Liver (tissue), 3 donors: ENCODE data around the gene ZNF618.

Experiments used
- EGR1 ChIP-seq, 2 donors: IDR thresholded peaks; 2 replicates each; pipeline ENCODE4 v1.6.1; 2016 to 2018; ENCODE audit warnings: antibody characterized with exemption in 2 of 2, low read depth in 2 of 2
- GABPA ChIP-seq, 2 donors: IDR thresholded peaks in 1 of 2; conservative IDR thresholded peaks in 1 of 2; 2 replicates each; pipeline ENCODE4 v1.6.1; 2016; ENCODE audit warnings: antibody characterized with exemption in 2 of 2, mild to moderate bottlenecking in 1 of 2, moderate library complexity in 1 of 2
- HNF4G ChIP-seq: IDR thresholded peaks from 2 replicates; pipeline ENCODE4 v1.6.1; 2016; ENCODE audit warnings: antibody characterized with exemption
- JUND ChIP-seq, 2 donors: IDR thresholded peaks; 2 replicates each; pipeline ENCODE4 v1.6.1; 2016; ENCODE audit warnings: antibody characterized with exemption in 2 of 2
- RAD21 ChIP-seq, 2 donors: IDR thresholded peaks; 2 replicates each; pipeline ENCODE4 v1.6.1; 2016; ENCODE audit warnings: antibody characterized with exemption in 2 of 2, mild to moderate bottlenecking in 2 of 2
- SP1 ChIP-seq: IDR thresholded peaks from 2 replicates; pipeline ENCODE4 v1.6.1; 2018; ENCODE audit warnings: antibody characterized with exemption, mild to moderate bottlenecking
- TAF1 ChIP-seq: conservative IDR thresholded peaks from 2 replicates; pipeline ENCODE4 v1.6.1; 2016; ENCODE audit warnings: antibody characterized with exemption, mild to moderate bottlenecking
- YY1 ChIP-seq: IDR thresholded peaks from 2 replicates; pipeline ENCODE4 v1.6.1; 2016; ENCODE audit warnings: antibody characterized with exemption, mild to moderate bottlenecking
- TF ChIP-seq, protein P1 (sequence below): fragments of 150-350 bp; IDR thresholded peaks from 2 replicates; pipeline ENCODE4 v1.5.1; 2017; ENCODE audit warnings: improper control_type of control experiment, low read depth, low read length; ENCODE audit not compliant: missing input control
- TF ChIP-seq, protein P2 (sequence below): IDR thresholded peaks from 2 replicates; pipeline ENCODE4 v1.6.1; 2016; ENCODE audit warnings: antibody characterized with exemption, mild to moderate bottlenecking
- TF ChIP-seq, protein P3 (sequence below): IDR thresholded peaks from 2 replicates; pipeline ENCODE4 v1.6.1; 2016; ENCODE audit warnings: antibody characterized with exemption
- TF ChIP-seq, protein P4 (sequence below): IDR thresholded peaks from 2 replicates; pipeline ENCODE4 v1.6.1; 2016; ENCODE audit warnings: antibody characterized with exemption
- donor health status: healthy.
- donor health status: healthy.

DNA sequence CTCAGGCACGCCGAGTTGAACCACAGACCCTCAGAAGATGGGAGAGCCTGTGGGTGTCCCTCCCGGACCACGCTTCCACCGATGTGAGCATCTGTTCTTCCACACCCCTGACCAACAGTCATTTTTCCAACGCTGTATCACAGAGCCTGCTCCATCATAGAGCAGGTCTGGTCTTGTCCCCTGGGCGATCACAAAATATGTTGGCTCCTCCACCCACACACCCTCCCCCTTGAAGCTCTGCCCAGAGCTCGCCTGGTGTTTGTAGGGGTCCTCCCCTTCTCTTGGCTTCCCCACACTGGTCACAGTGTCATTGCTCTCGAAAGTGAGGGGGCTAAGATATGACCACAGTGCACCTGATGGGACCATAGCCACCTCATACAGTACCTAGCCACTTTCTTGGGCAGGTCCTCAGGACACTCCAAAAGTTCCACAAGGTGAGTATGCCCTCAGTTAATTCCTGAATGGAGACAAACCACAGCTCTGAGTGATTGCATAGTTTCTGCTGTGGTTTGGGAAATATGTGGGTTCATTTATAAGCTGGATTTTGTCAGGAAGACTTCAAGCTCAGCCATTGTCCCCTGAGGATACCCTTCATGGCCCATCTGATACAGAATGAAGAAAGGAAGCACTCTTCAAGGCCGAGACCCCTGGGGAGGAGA, 3.5 kb upstream of the ZNF618 start:
- TF ChIP-seq, protein P1, sequence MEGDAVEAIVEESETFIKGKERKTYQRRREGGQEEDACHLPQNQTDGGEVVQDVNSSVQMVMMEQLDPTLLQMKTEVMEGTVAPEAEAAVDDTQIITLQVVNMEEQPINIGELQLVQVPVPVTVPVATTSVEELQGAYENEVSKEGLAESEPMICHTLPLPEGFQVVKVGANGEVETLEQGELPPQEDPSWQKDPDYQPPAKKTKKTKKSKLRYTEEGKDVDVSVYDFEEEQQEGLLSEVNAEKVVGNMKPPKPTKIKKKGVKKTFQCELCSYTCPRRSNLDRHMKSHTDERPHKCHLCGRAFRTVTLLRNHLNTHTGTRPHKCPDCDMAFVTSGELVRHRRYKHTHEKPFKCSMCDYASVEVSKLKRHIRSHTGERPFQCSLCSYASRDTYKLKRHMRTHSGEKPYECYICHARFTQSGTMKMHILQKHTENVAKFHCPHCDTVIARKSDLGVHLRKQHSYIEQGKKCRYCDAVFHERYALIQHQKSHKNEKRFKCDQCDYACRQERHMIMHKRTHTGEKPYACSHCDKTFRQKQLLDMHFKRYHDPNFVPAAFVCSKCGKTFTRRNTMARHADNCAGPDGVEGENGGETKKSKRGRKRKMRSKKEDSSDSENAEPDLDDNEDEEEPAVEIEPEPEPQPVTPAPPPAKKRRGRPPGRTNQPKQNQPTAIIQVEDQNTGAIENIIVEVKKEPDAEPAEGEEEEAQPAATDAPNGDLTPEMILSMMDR = no peak
- TF ChIP-seq, protein P2, sequence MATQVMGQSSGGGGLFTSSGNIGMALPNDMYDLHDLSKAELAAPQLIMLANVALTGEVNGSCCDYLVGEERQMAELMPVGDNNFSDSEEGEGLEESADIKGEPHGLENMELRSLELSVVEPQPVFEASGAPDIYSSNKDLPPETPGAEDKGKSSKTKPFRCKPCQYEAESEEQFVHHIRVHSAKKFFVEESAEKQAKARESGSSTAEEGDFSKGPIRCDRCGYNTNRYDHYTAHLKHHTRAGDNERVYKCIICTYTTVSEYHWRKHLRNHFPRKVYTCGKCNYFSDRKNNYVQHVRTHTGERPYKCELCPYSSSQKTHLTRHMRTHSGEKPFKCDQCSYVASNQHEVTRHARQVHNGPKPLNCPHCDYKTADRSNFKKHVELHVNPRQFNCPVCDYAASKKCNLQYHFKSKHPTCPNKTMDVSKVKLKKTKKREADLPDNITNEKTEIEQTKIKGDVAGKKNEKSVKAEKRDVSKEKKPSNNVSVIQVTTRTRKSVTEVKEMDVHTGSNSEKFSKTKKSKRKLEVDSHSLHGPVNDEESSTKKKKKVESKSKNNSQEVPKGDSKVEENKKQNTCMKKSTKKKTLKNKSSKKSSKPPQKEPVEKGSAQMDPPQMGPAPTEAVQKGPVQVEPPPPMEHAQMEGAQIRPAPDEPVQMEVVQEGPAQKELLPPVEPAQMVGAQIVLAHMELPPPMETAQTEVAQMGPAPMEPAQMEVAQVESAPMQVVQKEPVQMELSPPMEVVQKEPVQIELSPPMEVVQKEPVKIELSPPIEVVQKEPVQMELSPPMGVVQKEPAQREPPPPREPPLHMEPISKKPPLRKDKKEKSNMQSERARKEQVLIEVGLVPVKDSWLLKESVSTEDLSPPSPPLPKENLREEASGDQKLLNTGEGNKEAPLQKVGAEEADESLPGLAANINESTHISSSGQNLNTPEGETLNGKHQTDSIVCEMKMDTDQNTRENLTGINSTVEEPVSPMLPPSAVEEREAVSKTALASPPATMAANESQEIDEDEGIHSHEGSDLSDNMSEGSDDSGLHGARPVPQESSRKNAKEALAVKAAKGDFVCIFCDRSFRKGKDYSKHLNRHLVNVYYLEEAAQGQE = no peak
- TF ChIP-seq JUND (IDR thresholded peaks at IDR 0.05) (no peak), RAD21 (IDR thresholded peaks at IDR 0.05) (no peak), YY1 (no peak), EGR1 (IDR thresholded peaks at IDR 0.05; ENCODE audit: low read depth in 2 of 2) (no peak), TAF1 (no peak), HNF4G (no peak), GABPA (IDR thresholded peaks at IDR 0.05 in 1 of 2, conservative IDR thresholded peaks at IDR 0.05 in 1 of 2) (no peak), SP1 (no peak)
- TF ChIP-seq, protein P3, sequence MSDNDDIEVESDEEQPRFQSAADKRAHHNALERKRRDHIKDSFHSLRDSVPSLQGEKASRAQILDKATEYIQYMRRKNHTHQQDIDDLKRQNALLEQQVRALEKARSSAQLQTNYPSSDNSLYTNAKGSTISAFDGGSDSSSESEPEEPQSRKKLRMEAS = no peak
- TF ChIP-seq, protein P4, sequence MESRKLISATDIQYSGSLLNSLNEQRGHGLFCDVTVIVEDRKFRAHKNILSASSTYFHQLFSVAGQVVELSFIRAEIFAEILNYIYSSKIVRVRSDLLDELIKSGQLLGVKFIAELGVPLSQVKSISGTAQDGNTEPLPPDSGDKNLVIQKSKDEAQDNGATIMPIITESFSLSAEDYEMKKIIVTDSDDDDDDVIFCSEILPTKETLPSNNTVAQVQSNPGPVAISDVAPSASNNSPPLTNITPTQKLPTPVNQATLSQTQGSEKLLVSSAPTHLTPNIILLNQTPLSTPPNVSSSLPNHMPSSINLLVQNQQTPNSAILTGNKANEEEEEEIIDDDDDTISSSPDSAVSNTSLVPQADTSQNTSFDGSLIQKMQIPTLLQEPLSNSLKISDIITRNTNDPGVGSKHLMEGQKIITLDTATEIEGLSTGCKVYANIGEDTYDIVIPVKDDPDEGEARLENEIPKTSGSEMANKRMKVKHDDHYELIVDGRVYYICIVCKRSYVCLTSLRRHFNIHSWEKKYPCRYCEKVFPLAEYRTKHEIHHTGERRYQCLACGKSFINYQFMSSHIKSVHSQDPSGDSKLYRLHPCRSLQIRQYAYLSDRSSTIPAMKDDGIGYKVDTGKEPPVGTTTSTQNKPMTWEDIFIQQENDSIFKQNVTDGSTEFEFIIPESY = no peak
